HG03108 (cell line): ENCODE measurements around the gene METTL27.
"Not testable (repeated sequence)": the region's sequence is repeated elsewhere in the genome, so short reads cannot be mapped to it uniquely, and the experiment has no call there.

Source experiments
- ATAC-seq: cut with Tn5 transposase; IDR thresholded peaks from one replicate; pipeline ENCODE4 v1.9.1; 2021; ENCODE audit warnings: moderate library complexity; ENCODE audit not compliant: unreplicated experiment

The METTL27 gene

DNA sequence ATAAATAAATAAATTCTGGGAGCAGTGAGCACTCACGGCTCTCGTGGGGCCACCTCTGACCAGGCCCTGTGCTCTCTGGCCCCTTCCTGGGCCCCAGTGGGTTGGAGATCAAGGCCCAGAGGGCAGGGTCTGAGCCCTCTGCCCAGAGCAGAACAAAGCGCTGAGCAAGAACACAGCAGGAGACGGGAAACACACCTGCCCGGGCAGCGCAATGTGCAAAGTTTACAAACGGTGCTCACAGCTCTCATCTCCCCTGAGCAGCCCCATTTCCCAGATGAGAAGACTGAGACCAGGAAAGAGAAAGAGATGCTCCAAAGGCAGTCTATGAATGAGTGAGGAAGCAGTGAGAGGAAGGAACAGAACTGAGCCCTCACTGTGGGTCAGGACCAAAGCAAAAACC is 3.0 kb downstream of the METTL27 start:
- ATAC-seq = no peak

DNA sequence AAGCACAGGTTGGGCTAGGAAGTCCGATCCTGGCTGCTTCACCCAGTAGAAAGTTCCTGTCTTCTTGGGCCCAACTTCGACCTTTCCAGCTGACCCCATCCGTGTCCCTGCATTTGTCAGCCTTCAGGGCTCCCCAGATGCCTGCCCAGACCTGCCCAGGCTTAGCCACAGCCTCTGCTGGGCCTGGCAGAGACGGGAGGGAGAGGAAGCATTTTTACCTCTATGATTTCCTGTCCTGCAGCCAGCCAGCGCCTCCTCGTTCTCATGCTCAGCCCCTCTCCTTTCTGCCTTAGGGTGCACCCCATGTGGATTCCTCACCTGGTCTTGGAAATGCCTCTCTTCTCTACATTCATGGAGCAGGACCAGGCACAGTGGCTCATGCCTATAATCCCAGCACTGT is 3.7 kb downstream of the METTL27 start:
- no peak for ATAC-seq

DNA sequence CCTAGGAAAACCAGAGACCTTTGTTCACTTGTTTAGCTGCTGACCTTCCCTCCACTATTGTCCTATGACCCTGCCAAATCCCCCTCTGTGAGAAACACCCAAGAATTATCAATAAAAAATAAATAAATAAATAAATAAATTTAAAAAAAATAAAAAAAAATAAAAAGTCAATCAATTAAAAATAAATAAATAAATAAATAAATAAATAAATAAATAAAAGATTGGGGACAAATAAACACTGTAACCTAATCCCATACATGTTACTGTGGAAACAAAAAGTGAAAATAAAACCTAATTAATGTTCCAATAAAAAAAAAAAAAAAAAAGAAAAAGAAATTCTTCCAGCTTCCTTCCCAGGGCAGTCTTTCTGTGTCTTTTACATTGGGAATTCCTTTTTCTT is 5.1 kb downstream of the METTL27 start:
- ATAC-seq = not testable (repeated sequence)

DNA sequence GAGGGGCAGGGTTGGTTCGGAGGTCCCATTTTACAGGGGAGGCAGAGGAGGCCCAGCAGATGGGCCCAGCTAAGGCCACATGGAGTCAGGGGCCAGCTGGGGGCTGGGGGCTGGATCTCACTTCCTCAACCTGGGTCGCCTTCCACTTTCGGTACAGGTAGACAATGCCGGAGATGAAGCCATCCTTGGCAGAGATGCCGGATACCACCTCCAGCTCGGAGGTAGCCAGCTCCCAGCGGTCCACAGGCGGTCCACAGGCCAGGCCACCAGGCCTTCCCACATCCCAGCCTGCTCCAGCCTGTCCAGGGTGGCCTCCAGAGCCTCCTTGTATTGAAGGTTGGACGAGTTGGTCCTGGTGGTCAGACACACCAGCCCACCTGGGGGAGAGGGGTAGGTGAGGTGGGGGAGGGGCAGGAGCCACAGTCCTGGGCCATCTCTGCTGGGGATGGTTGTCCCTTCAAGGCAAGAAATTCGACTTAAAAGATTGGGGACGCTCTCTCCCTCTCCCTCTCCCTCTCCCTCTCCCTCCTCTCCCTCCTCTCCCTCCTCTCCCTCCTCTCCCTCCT is 7.6 kb downstream of the METTL27 start:
- no peak for ATAC-seq

DNA sequence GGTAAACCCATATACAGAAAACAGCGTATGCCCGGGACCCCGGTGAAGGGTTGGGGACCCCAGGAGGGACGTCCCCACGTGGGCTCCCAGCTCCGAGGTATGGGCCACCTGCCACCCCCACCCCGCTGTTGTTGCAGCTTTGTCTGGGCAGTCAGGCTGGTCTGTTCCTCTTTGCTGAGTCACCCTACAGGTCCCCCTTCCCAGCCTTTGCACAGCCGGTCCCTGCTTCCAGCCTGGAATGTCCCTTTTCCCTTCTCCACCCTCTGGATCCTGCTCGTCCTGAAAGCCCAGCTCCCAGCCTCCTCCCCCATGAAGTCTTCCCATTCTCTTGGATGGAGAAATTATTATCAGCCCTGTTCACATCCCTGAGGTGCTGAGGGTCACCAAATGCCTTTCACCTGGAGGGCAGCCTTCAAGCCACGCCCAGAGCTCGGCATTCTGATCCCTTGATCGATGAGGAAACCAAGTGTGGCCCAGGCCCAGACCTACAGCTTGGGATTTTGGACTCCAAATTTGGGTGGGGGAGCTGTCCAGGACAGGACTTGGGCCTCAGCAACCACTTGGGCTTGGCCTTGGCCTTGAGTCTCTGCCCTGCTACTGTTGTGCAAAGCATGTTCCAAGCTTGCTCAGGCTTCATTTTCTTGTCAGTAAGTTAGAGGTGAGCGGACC is 8.9 kb downstream of the METTL27 start:
- ATAC-seq = no peak

DNA sequence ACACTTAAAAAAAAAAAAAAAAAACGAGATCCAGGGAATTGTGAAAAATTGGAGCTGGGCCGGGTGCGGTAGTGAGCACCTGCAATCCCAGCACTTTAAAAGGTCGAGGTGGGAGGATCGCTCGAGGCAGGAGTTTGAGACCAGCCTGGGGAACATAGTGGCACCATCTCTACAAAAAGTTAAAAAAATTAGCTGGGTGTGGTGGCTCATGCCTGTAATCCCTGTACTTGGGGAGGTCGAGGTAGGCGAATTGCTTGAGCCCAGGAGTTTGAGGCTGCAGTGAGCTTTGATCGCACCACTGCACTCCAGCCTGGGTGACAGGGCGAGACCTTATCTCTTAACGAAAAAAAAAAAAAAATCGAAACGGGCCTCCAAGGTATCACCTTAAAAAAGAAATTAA is 9.5 kb downstream of the METTL27 start:
- no peak for ATAC-seq

DNA sequence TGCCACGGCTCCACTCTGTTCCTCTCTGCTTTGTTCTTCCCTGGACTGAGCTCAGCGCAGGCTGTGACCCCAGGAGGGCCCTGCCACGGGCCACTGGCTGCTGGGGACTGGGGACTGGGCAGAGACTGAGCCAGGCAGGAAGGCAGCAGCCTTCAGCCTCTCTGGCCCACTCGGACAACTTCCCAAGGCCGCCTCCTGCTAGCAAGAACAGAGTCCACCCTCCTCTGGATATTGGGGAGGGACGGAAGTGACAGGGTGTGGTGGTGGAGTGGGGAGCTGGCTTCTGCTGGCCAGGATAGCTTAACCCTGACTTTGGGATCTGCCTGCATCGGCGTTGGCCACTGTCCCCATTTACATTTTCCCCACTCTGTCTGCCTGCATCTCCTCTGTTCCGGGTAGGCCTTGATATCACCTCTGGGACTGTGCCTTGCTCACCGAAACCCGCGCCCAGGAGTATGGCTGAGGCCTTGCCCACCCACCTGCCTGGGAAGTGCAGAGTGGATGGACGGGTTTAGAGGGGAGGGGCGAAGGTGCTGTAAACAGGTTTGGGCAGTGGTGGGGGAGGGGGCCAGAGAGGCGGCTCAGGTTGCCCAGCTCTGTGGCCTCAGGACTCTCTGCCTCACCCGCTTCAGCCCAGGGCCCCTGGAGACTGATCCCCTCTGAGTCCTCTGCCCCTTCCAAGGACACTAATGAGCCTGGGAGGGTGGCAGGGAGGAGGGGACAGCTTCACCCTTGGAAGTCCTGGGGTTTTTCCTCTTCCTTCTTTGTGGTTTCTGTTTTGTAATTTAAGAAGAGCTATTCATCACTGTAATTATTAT is 10.3 kb downstream of the METTL27 start:
- no peak for ATAC-seq

DNA sequence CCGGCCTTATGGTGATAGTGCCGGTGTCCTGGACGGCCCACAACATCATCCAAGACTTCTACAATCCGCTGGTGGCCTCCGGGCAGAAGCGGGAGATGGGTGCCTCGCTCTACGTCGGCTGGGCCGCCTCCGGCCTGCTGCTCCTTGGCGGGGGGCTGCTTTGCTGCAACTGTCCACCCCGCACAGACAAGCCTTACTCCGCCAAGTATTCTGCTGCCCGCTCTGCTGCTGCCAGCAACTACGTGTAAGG is 10.8 kb downstream of the METTL27 start:
- no peak for ATAC-seq

DNA sequence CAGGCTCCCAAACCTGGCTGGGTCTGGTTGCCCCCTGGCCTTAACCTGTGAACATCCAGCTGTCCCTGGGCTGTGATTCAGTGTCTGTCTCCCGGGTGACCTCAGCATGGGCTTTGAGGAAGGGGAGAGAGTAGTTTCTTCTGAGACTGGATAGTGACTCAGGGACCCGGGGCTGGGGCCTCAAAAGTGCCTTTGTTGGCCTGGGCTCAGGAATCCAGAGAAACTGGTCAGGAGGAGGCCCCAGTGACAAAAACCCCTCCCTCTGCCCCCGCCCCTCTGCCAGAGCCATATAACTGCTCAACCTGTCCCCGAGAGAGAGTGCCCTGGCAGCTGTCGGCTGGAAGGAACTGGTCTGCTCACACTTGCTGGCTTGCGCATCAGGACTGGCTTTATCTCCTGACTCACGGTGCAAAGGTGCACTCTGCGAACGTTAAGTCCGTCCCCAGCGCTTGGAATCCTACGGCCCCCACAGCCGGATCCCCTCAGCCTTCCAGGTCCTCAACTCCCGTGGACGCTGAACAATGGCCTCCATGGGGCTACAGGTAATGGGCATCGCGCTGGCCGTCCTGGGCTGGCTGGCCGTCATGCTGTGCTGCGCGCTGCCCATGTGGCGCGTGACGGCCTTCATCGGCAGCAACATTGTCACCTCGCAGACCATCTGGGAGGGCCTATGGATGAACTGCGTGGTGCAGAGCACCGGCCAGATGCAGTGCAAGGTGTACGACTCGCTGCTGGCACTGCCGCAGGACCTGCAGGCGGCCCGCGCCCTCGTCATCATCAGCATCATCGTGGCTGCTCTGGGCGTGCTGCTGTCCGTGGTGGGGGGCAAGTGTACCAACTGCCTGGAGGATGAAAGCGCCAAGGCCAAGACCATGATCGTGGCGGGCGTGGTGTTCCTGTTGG is 11.4 kb downstream of the METTL27 start, which contains the start of gene CLDN4:
TSS of gene CLDN4 (plus strand) at position 316 of the 903 bp plus-strand sequence. CDS start at position 522, 206 bp downstream.
- no peak for ATAC-seq

DNA sequence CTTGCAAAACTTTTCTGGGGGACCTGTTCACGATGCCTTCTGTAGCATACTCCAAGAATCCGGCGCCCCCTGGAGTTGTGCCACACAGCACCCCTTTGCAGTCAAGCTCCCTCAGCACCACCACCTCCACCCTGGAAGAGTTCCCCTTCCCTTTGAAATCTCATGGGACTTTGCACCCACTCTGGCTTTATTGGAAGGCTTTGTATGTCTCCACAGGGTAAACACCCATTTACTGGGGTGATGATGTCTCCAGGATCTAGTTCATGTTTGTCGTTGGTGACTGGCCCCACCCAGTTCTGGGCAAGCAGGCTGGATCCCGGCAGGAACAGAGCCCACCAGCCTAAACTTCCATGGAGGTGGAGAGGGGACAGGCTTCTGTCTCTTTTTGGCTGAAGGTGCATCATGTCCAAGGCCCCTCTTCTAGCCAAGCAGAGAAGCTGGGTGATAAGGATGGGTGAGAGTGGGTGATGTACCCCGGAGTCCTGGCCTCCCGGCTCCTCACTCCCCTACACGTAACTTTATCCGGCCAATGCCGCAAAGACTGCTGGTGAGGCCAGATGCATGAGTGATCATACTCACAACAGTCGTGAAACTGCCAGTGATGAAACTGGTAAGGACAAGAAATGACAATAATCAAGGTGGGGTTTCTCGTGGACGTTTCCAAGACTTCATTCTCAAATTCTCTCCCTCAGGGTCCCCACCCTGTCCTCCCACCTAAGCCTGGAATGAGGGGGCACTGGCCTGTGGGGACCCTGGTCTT is 12.2 kb downstream of the METTL27 start:
- ATAC-seq = no peak

DNA sequence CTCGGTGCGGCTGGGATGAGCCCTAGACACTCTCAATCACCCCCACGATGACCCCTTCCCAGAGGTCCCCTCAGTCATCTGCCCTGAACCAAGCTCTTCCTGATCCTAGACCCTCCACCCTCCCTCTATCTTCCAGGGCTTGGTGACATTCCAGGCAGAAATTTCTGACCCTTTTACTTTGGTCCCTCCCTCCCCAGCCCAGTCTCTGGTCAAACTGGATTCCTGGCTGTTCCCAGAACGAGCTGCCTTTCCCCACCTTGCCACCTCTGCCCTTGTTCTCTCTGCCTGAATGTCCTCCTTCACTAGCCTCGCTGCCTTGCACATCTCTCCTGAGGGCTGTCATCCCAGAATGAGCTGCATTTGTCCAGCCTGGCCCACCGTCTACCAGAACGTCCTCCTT is 12.8 kb downstream of the METTL27 start:
- no peak for ATAC-seq

DNA sequence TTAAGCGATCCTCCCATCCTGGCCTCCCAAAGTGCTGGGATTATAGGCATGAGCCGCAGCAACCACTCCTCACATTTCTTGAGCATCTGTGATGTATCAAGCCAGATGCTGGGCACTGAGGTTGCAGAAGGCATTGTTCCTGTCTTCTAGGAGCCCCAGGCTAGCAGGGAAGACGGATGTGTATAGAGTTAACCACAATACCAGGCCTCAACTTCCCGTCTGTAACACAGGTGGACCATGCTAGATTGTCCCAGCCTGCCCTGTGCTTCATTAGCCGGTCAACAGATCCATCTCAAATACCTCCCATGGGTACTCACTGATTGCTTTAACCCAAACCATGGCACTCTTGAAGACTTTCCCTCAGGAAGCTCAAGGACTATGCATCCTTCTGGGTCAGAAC is 13.3 kb downstream of the METTL27 start:
- ATAC-seq = no peak

DNA sequence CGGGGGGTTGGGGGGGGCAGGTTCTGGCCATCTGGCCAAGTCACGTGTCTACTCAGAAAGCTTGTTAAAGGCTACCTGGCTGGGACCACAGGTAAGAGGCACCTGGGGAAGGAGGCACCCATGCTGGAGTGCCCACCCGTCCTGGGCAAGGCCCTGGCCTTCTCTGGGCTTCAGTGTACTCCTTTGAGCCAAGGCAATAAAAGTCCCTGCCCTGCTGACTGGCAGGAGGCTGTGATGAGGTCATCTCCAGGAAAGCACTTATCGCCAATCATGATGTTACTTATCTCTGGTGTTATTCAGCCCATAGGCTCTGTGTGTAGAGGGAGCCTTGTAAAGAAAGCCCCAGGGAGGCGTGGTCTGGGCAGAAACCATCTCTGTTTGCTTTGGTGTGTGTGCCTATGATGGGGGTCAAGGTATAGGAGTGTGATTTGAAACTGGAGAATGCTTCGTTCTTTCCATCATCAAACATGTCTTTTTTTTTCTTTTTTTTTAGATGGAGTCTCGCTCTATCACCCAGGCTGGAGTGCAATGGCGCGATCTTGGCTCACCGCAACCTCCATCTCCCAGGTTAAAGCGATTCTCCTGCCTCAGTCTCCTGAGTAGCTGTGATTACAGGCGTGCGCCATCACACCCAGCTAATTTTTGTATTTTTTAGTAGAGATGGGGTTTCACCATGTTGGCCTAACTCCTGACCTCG is 14.1 kb downstream of the METTL27 start:
- ATAC-seq = no peak

DNA sequence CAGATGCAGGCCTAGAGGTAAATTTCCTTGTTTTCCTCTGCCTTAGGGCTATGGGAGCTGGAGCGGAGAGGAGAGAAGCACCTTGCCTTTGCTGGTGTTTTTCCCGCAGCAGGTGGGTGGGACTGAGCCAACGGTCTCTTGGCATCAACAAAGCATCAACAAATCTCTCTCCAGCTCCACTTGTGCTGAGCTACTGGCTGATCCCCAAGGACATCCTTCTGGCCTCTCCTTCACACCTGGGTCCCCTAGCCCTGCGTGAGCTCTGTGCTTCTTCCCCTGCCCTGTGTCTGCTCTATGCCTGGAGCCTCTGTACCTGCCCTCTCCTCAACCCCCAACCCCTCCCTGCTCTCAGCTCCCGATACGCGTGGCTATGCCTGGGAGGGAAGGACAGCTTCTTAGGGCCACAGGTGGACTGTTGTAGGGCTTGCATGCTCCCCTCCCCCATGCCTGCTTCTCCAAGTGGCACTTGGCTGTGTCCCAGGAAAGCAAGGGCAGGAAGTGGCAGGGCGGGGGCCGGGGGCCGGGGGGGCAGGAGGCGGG is 14.7 kb downstream of the METTL27 start:
- no peak for ATAC-seq

DNA sequence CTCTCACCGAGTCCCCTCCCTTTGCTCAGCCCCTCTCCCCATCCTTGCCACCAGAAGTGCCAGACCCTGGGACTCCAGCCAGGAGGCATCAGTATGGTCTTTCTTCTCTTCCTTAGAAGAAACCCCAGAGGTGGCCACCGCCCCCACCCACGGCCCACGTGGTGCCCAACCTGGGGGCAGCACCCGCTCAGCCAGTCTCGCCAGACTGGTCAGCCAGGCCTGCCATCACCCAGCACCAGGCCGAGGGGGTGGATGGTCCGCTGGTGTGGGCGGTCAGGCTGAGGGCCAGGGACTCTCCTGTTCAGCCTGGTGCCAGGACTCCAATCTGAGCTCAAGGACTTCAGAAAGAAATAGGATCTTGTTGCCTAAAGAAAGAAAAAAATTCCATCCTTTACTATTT is 17.3 kb downstream of the METTL27 start:
- no peak for ATAC-seq

DNA sequence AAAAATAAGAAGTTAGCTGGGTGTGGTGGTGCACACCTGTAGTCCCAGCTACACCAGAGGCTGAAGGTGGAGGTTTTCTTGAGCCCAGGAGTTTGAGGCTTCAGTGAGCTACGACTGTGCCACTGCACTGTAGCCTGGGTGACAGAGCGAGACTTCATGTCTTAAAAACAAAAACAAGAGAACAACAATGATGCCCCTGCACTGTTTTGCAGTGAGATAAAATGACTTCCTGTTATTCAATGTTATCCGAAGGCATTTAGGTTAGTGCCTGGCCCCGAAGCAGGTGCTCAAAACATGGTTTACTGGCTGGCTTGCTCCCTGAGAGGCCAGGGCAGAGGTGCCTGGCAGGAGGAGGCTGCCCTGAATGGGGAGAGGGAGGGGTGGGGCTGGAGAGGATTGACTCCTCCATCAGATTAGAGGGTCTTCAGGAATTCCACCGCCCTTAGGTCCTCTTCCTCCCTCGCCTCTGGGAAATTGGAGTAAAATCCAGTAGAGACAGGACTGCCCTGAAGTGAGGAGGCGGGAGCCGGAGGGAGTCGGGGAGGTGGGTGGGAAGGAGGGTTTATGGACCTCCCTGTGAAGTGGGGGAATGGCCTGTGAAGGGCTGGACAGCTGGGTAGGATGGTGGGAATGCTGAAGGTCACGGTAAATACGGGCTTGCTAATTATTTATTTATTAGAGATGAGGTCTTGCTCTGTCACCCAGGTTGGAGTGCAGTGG is 18.3 kb downstream of the METTL27 start:
- ATAC-seq = no peak

DNA sequence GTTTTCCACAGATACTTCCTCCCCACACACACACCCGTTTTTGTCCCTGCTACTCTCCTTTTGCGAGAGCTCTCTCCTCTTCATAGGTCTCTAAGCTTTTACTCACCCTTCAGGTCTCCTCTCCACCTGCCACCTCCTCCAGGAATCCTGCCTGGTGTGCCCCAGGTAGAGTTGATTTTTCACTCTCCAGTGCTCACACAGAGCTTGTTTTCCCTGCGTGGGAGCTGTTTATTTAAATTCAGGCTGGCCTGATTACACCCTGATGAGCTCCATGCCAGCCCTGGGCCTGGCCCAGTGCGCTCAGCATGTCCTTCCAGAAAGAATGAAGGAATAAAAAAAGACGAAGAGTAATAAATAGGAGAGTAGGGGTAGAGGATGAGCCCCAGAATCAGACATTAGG is 19.1 kb downstream of the METTL27 start:
- no peak for ATAC-seq

DNA sequence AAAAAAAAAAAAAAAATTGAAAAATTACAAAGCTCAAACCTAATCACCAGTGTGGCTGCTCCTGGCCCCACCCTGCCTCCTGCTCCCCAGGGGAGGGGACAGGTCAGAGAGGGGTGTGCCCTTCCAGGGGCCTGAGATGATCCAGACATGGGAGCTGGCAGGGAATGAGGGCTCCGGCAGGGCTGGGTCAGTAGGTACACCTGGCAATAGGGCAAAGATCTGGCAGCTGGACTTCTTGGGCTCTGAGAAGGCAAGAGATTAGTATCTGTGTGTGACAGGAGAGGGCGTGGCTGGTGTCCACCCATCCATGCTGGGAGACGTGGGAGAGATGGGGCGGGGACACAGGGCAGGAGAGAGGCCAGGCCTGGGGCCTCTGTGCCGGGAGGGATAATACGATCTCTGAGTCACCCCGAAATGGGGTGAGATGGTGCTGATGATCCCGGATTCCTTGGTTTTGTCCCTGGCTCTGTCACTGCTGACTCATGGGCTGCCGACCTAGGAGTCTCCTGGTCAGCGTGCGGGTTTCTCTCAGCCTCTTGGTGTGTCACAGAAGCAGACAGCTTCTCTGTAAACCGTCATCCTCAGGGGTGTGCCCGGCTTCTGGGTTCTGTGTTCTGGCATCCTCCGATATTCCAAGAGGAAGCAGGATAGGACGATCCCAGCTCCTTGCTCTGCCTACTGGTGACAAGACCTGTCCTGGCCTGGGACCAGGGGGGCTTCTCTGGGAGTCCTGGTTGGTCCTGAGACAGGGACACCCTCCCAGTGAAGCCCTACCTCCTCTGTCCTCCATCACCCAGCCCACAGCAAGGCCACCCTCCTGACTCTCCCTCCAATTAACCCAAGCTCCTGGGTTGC is 19.8 kb downstream of the METTL27 start:
- no peak for ATAC-seq
